ENCODE measurements around the gene LLPH.

LLPH gene

GRCh38 chr12:66120477-66120876, 10.1 kb downstream of the LLPH start:
- no peak overlapping the region for H3K27ac ChIP-seq
- H3K9ac ChIP-seq, result no peak overlapping the region
- no peak overlapping the region for H3K4me3 ChIP-seq (IDR thresholded peaks at IDR 0.05; ENCODE audit: insufficient read depth, low read depth, low read length)
- H2AFZ ChIP-seq (ENCODE audit: low read depth), result no peak overlapping the region
- peaks cover 9% of the 10 kb centered on the region; the same call in 1 of the 2 replicates for H3K79me2 ChIP-seq (ENCODE audit: insufficient read depth, low read depth)
- H4K20me1 ChIP-seq (ENCODE audit: insufficient read depth), result no peaks in the 10 kb centered on the region; the same call in 1 of the 2 replicates
- peaks cover 14% of the 10 kb centered on the region; the same call in 1 of the 2 replicates for H3K36me3 ChIP-seq (ENCODE audit: insufficient read depth)
- no peak overlapping the region for H3K4me2 ChIP-seq
- no peaks in the 10 kb centered on the region for H3K27me3 ChIP-seq (ENCODE audit: insufficient read depth, low read depth)
- H3K4me1 ChIP-seq (ENCODE audit: low read depth, poor library complexity, severe bottlenecking), result peaks cover 23% of the 10 kb centered on the region
- no peak for TF ChIP-seq CTCF (conservative IDR thresholded peaks at IDR 0.05; ENCODE audit: low read depth, low read length)

- H4K20me1 ChIP-seq (ENCODE audit: insufficient read depth), result no peaks in the 10 kb centered on the region; the same call in 1 of the 2 replicates
- H3K36me3 ChIP-seq (ENCODE audit: insufficient read depth), result peaks cover 12% of the 10 kb centered on the region; the same call in 1 of the 2 replicates
- H3K27ac ChIP-seq, result no peak overlapping the region
- peaks cover 23% of the 10 kb centered on the region for H3K4me1 ChIP-seq (ENCODE audit: low read depth, poor library complexity, severe bottlenecking)
- H2AFZ ChIP-seq (ENCODE audit: low read depth), result no peak overlapping the region
- no peak overlapping the region for H3K4me3 ChIP-seq (IDR thresholded peaks at IDR 0.05; ENCODE audit: insufficient read depth, low read depth, low read length)
- no peak overlapping the region for H3K4me2 ChIP-seq
- H3K27me3 ChIP-seq (ENCODE audit: insufficient read depth, low read depth), result no peaks in the 10 kb centered on the region
- H3K9ac ChIP-seq, result no peak overlapping the region
- H3K79me2 ChIP-seq (ENCODE audit: insufficient read depth, low read depth), result peaks cover 3% of the 10 kb centered on the region; the same call in 1 of the 2 replicates
- no peak for TF ChIP-seq CTCF (conservative IDR thresholded peaks at IDR 0.05; ENCODE audit: low read depth, low read length)
Observed at GRCh38 chr12:66119870-66120241, 10.7 kb downstream of the LLPH start.

GRCh38 chr12:66119229-66119869, 11.2 kb downstream of the LLPH start:
- Histone ChIP-seq H3K79me2 (ENCODE audit: insufficient read depth, low read depth) (no peaks in the 10 kb centered on the region), H3K27me3 (ENCODE audit: insufficient read depth, low read depth) (no peaks in the 10 kb centered on the region), H2AFZ (ENCODE audit: low read depth) (no peak overlapping the region), H3K9ac (no peak overlapping the region), H3K36me3 (ENCODE audit: insufficient read depth) (peaks cover 7% of the 10 kb centered on the region; the same call in 1 of the 2 replicates), H3K27ac (no peak overlapping the region), H3K4me1 (ENCODE audit: low read depth, poor library complexity, severe bottlenecking) (peaks cover 23% of the 10 kb centered on the region), H3K4me2 (no peak overlapping the region), H3K4me3 (IDR thresholded peaks at IDR 0.05; ENCODE audit: insufficient read depth, low read depth, low read length) (no peak overlapping the region), H4K20me1 (ENCODE audit: insufficient read depth) (no peaks in the 10 kb centered on the region; the same call in 1 of the 2 replicates)
- TF ChIP-seq CTCF (conservative IDR thresholded peaks at IDR 0.05; ENCODE audit: low read depth, low read length), result no peak

- no peak overlapping the region for H3K27ac ChIP-seq
- 0 out of 2 replicates have a peak, but pooled peaks cover 6% of the 10 kb centered on the region for H3K36me3 ChIP-seq (ENCODE audit: insufficient read depth)
- no peak overlapping the region for H3K4me3 ChIP-seq (IDR thresholded peaks at IDR 0.05; ENCODE audit: insufficient read depth, low read depth, low read length)
- H3K4me2 ChIP-seq, result no peak overlapping the region
- H3K79me2 ChIP-seq (ENCODE audit: insufficient read depth, low read depth), result no peaks in the 10 kb centered on the region
- H3K9ac ChIP-seq, result no peak overlapping the region
- H3K27me3 ChIP-seq (ENCODE audit: insufficient read depth, low read depth), result no peaks in the 10 kb centered on the region
- H3K4me1 ChIP-seq (ENCODE audit: low read depth, poor library complexity, severe bottlenecking), result peaks cover 23% of the 10 kb centered on the region
- H4K20me1 ChIP-seq (ENCODE audit: insufficient read depth), result no peaks in the 10 kb centered on the region
- H2AFZ ChIP-seq (ENCODE audit: low read depth), result no peak overlapping the region
- TF ChIP-seq CTCF (conservative IDR thresholded peaks at IDR 0.05; ENCODE audit: low read depth, low read length), result no peak
Observed at GRCh38 chr12:66118240-66118891, 12.2 kb downstream of the LLPH start.
